NCI-H460 (cell line): ENCODE results near the gene DNAL1. TPM values are rescaled to one million over a fixed set of nuclear protein-coding genes. Genes with fewer than 3 reads are reported as not detected.

ENCODE experiments used
- DNase-seq: peaks from one replicate; pipeline ENCODE4 v3.0.0-alpha.2; 2016; ENCODE audit warnings: low read depth; ENCODE audit errors: extremely low read depth
- total RNA-seq: library from RNA; depleted of rRNA; stranded (reverse); fragments of >200 nt; shearing (Covaris generic); gene quantifications from 2 replicates; pipeline ENCODE4 v1.2.3, GENCODE V29; 2014

The DNAL1 gene
- total RNA-seq, 1 experiment from 2014 or later, result 30.7 TPM

- no peak for DNase-seq
Measured at GRCh38 chr14:73741876-73742519, 97.2 kb downstream of the DNAL1 start.

- DNase-seq, result no peak
Measured at GRCh38 chr14:73742520-73743238, 97.9 kb downstream of the DNAL1 start.

- no peak for DNase-seq
Measured at GRCh38 chr14:73743431-73743931, 98.7 kb downstream of the DNAL1 start.

GRCh38 chr14:73744175-73744867 is 99.5 kb downstream of the DNAL1 start:
- no peak for DNase-seq

GRCh38 chr14:73744874-73745529 is 100.2 kb downstream of the DNAL1 start:
- no peak for DNase-seq

GRCh38 chr14:73745571-73746519 is 101.1 kb downstream of the DNAL1 start:
- no peak for DNase-seq

GRCh38 chr14:73746520-73747378 is 102.0 kb downstream of the DNAL1 start:
- no peak for DNase-seq

- no peak for DNase-seq
Measured at GRCh38 chr14:73747379-73748211, 102.8 kb downstream of the DNAL1 start.

GRCh38 chr14:73748858-73749357 is 104.1 kb downstream of the DNAL1 start:
- DNase-seq, result no peak

- DNase-seq, result no peak
Measured at GRCh38 chr14:73749706-73750530, 105.1 kb downstream of the DNAL1 start.

GRCh38 chr14:73750531-73750901 is 105.7 kb downstream of the DNAL1 start:
- DNase-seq, result no peak

- DNase-seq, result no peak
Measured at GRCh38 chr14:73751157-73751691, 106.4 kb downstream of the DNAL1 start.

GRCh38 chr14:73752297-73752992 is 107.7 kb downstream of the DNAL1 start:
- no peak for DNase-seq
